HCT116 (cell line): ENCODE measurements around the gene TBC1D17. TPM values are rescaled to one million over a fixed set of nuclear protein-coding genes. Genes with fewer than 3 reads are reported as not detected.

Experiments
- ATAC-seq: fragments of 200-7000 bp; cut with Tn5 transposase; 2 replicates; pipeline ENCODE4 v1.9.1; 2020; ENCODE audit warnings: mild to moderate bottlenecking, moderate library complexity
- BruUV-seq: library from RNA; stranded (reverse); fragments of 400-500 nt; replicated peaks from 2 replicates; lab custom pipeline; 2021; lab: Mats Ljungman, UMichigan
- CTCF ChIA-PET: fragments of 300-600 bp; sonication (Branson Sonifier 250); formaldehyde crosslinking; loops from one replicate; lab custom pipeline; 2021; ENCODE audit warnings: antibody characterized with exemption; lab: Charles Lee
- POLR2A ChIA-PET: fragments of 300-600, 350-600 bp; sonication (Branson Sonifier 250); formaldehyde crosslinking; loops from one replicate; lab custom pipeline; 2021; ENCODE audit warnings: antibody characterized with exemption; lab: Charles Lee
- RAD21 ChIA-PET, 2 experiments: fragments of 300-600 bp; sonication (Branson Sonifier 250); formaldehyde crosslinking; loops; one replicate each; lab custom pipeline; 2023; ENCODE audit warnings: low total read pairs in 2 of 2; ENCODE audit not compliant: uncharacterized antibody in 2 of 2, unreplicated experiment in 2 of 2, low non-redundant PET in 1 of 2; lab: Charles Lee
- DNase-seq: peaks from one replicate; pipeline ENCODE4 v3.0.0-alpha.2; 2010; ENCODE audit warnings: low read depth, low spot score
- H2AFZ ChIP-seq: fragments of 200-600 bp; shearing (Covaris generic), sonication (generic); 2 replicates; pipeline ENCODE4 v1.6.1; 2017; ENCODE audit warnings: low read depth, mixed run types, mixed read lengths, antibody characterized with exemption, low read length; ENCODE audit not compliant: poor library complexity, severe bottlenecking
- H3K27ac ChIP-seq: 2 replicates; pipeline ENCODE4 v1.5.1; 2012; ENCODE audit warnings: low read depth, low read length
- H3K27me3 ChIP-seq: fragments of 200-600 bp; sonication (generic); 2 replicates; pipeline ENCODE4 v1.6.1; 2016; ENCODE audit warnings: mixed run types, low read length, mixed read lengths; ENCODE audit not compliant: insufficient read depth
- H3K36me3 ChIP-seq, 2 experiments: fragments of 200-500 bp in 1 of 2; fragments of 200-600 bp in 1 of 2; sonication (Bioruptor generic) in 1 of 2; sonication (generic) in 1 of 2; 2 replicates each; pipeline versions ENCODE4 v1.5.1 to v1.6.1; 2014 to 2016; ENCODE audit warnings: low read length in 2 of 2, inconsistent platforms in 1 of 2, mixed read lengths in 1 of 2, mixed run types in 1 of 2; ENCODE audit not compliant: insufficient read depth in 2 of 2, control insufficient read depth in 1 of 2
- H3K4me1 ChIP-seq, 2 experiments: fragments of 200-600 bp in 1 of 2; sonication (generic) in 1 of 2; 2 replicates each; pipeline versions ENCODE4 v1.5.1 to v1.6.1; 2012 to 2017; ENCODE audit warnings: low read length in 2 of 2, inconsistent platforms in 1 of 2, mild to moderate bottlenecking in 1 of 2, mixed read lengths in 1 of 2, mixed run types in 1 of 2, moderate library complexity in 1 of 2; ENCODE audit not compliant: insufficient read depth in 2 of 2, control insufficient read depth in 1 of 2
- H3K4me2 ChIP-seq: fragments of 200-600 bp; sonication (generic); 2 replicates; pipeline ENCODE4 v1.6.1; 2017; ENCODE audit warnings: mixed run types, low read length, mixed read lengths
- H3K4me3 ChIP-seq, 2 experiments: fragments of 200-600 bp in 1 of 2; sonication (generic) in 1 of 2; replicated peaks in 1 of 2; 2 replicates each; pipeline ENCODE4 v1.5.1; 2011 to 2016; ENCODE audit warnings: low read length in 2 of 2, control low read depth in 1 of 2, low read depth in 1 of 2, mild to moderate bottlenecking in 1 of 2, mixed read lengths in 1 of 2, mixed run types in 1 of 2
- H3K79me2 ChIP-seq: fragments of 200-600 bp; sonication (generic); 2 replicates; pipeline ENCODE4 v1.6.1; 2017; ENCODE audit warnings: mild to moderate bottlenecking, mixed run types, low read length, moderate library complexity, mixed read lengths; ENCODE audit not compliant: insufficient read depth
- H3K9ac ChIP-seq: fragments of 200-600 bp; sonication (generic); 2 replicates; pipeline ENCODE4 v1.6.1; 2016; ENCODE audit warnings: low read length, mixed read lengths
- H3K9me2 ChIP-seq: fragments of 200-600 bp; sonication (generic), shearing (Covaris generic); 2 replicates; pipeline ENCODE4 v1.6.1; 2017; ENCODE audit warnings: mixed run types, mild to moderate bottlenecking, moderate library complexity; ENCODE audit not compliant: insufficient read depth
- H3K9me3 ChIP-seq, 2 experiments: fragments of 200-500 bp in 1 of 2; fragments of 200-600 bp in 1 of 2; sonication (Bioruptor generic) in 1 of 2; sonication (generic) in 1 of 2; 2 replicates each; pipeline ENCODE4 v1.6.1; 2014 to 2017; ENCODE audit warnings: low read length in 2 of 2, mixed read lengths in 2 of 2, inconsistent platforms in 1 of 2, low read depth in 1 of 2, mild to moderate bottlenecking in 1 of 2, mixed run types in 1 of 2, moderate library complexity in 1 of 2; ENCODE audit not compliant: control insufficient read depth in 1 of 2, insufficient read depth in 1 of 2
- H4K20me1 ChIP-seq: fragments of 200-600 bp; sonication (generic), shearing (Covaris generic); 2 replicates; pipeline ENCODE4 v1.6.1; 2017; ENCODE audit warnings: mixed run types, mild to moderate bottlenecking, moderate library complexity; ENCODE audit not compliant: insufficient read depth
- CTCF ChIP-seq, 3 experiments: fragments of 200-600 bp in 1 of 3; sonication (generic) in 1 of 3; IDR thresholded peaks in 2 of 3; conservative IDR thresholded peaks in 1 of 3; 2 replicates each; pipeline ENCODE4 v1.5.1; 2012 to 2017; ENCODE audit warnings: low read depth in 2 of 3, low read length in 2 of 3, antibody characterized with exemption in 1 of 3, borderline replicate concordance in 1 of 3, control low read depth in 1 of 3, mild to moderate bottlenecking in 1 of 3, mixed read lengths in 1 of 3, mixed run types in 1 of 3, moderate library complexity in 1 of 3; ENCODE audit not compliant: insufficient read depth in 1 of 3
- ELF1 ChIP-seq: IDR thresholded peaks from 2 replicates; pipeline ENCODE4 v1.6.1; 2012; ENCODE audit warnings: low read depth, borderline replicate concordance
- POLR2AphosphoS5 ChIP-seq: IDR thresholded peaks from 2 replicates; pipeline ENCODE4 v1.6.1; 2011; ENCODE audit warnings: mild to moderate bottlenecking, low read depth, low read length, moderate library complexity
- SP1 ChIP-seq: IDR thresholded peaks from 2 replicates; pipeline ENCODE4 v1.6.1; 2012; ENCODE audit warnings: low read depth
- TCF7L2 ChIP-seq: IDR thresholded peaks from 2 replicates; pipeline ENCODE4 v1.7.0; 2011; ENCODE audit warnings: borderline replicate concordance, inconsistent platforms; ENCODE audit not compliant: insufficient read depth, insufficient read length; ENCODE audit errors: extremely low read depth
- ZFX ChIP-seq: fragments of 450-650 bp; IDR thresholded peaks from 2 replicates; pipeline ENCODE4 v1.6.1; 2017
- intact Hi-C: fragments of 100-400 bp; cut with micrococcal nuclease; formaldehyde crosslinking; loops from 2 replicates; pipeline ENCODE4 v1.10.0; 2022
- total RNA-seq: library from RNA; stranded (reverse); gene quantifications from one replicate; pipeline ENCODE4 v1.2.1, GENCODE V29; 2021; ENCODE audit not compliant: unreplicated experiment

TBC1D17 gene
- total RNA-seq, 1 experiment from 2014 or later = 32.9 TPM

DNA sequence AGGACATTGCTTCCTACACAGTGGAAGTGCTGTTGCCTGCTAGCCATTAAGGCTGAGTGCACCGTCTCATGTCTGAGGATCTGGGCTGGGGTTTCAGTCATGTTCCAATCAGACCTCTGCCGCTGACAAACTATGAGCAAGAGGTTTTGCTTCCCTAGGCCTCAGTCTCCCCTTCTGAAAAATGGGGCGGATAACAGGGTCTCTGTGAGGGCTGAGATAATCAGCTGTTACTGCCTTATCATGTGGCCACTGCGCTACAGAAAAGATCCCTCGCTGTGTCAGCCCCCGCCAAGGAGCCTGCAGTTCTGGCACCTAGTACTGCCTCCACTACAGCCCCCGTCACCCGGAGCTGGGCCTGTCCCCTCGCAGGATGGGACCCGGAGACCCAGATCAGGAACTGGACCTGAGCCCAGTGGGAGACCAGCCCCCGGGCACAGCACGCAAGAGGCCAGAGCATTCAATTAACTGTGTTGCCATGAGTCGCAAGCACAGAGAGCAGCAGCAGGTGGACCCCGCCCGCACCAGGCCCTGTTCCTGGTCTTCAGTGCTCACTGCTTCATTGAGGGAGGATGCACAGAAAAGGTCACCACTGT is 7.1 kb upstream of the TBC1D17 start:
- ChIA-PET RAD21 (interaction anchor here in 1 of 2 experiments (0.7 kb wide), 1 partner anchor 19 kb away, joined by 3 read pairs; no protein-coding TSS in a partner anchor), CTCF (no interaction called here), POLR2A (interaction anchor here (2.0 kb wide), 1 partner anchor 20 kb away, joined by 12 read pairs; the partner anchor contains the start of gene PTOV1)
- peak overlapping the region; percentile 68 for H3K9ac ChIP-seq
- peaks cover 35% of the 10 kb centered on the region for H3K79me2 ChIP-seq
- H3K4me1 ChIP-seq = peaks cover 28 to 57% of the 10 kb centered on the region in 2 experiments; a peak in 3 of 4 replicates
- H3K4me2 ChIP-seq = peak overlapping the region; percentile 79
- H3K4me3 ChIP-seq = peak overlapping the region; percentile 55 to 61
- BruUV-seq = no TSS peak
- H2AFZ ChIP-seq = no peak overlapping the region
- intact Hi-C loops = no loop called here
- peak overlapping the region; percentile 83 for H3K27ac ChIP-seq
- peaks cover 0 to 9% of the 10 kb centered on the region in 2 experiments; a peak in 1 of 4 replicates for H3K36me3 ChIP-seq
- no peaks in the 10 kb centered on the region for H4K20me1 ChIP-seq
- ATAC-seq (no peak), DNase-seq (no peak)
- no peaks in the 10 kb centered on the region for H3K27me3 ChIP-seq
- TF ChIP-seq POLR2AphosphoS5 (no peak), ELF1 (no peak), CTCF (IDR thresholded peaks at IDR 0.05 in 2 of 3, conservative IDR thresholded peaks at IDR 0.05 in 1 of 3; ENCODE audit: borderline replicate concordance in 1 of 3, insufficient read depth in 1 of 3, low read depth in 2 of 3, low read length in 2 of 3) (no peak), SP1 (no peak), ZFX (no peak), TCF7L2 (no peak)
- no peaks in the 10 kb centered on the region for H3K9me3 ChIP-seq
- H3K9me2 ChIP-seq = no peaks in the 10 kb centered on the region
